Chondrocyte (in vitro differentiated cells): ENCODE measurements around the gene MAN1A1. TPM values are rescaled to one million over a fixed set of nuclear protein-coding genes. Genes with fewer than 3 reads are reported as not detected.

ENCODE experiments used
- DNase-seq: peaks from one replicate; pipeline ENCODE4 v3.0.0; 2021; ENCODE audit warnings: mixed read lengths, low spot score
- H3K27ac Mint-ChIP-seq: one replicate; pipeline ENCODE4 v1.8.0; 2021; ENCODE audit warnings: mild to moderate bottlenecking, moderate library complexity, mixed read lengths; ENCODE audit not compliant: unreplicated experiment
- H3K27me3 Mint-ChIP-seq: 2 replicates; pipeline ENCODE4 v1.8.0; 2021; ENCODE audit warnings: low read depth, mixed read lengths
- H3K36me3 Mint-ChIP-seq: 2 replicates; pipeline ENCODE4 v1.8.0; 2021; ENCODE audit warnings: low read depth, mixed read lengths
- H3K4me1 Mint-ChIP-seq: 2 replicates; pipeline ENCODE4 v1.8.0; 2021; ENCODE audit warnings: low read depth, mild to moderate bottlenecking, mixed read lengths
- H3K4me3 Mint-ChIP-seq: one replicate; pipeline ENCODE4 v1.8.0; 2021; ENCODE audit warnings: mild to moderate bottlenecking, moderate library complexity, mixed read lengths; ENCODE audit not compliant: unreplicated experiment
- H3K9me3 Mint-ChIP-seq: 2 replicates; pipeline ENCODE4 v1.8.0; 2021; ENCODE audit warnings: low read depth, mixed read lengths
- CTCF ChIP-seq: fragments of 200-600 bp; sonication (generic); IDR thresholded peaks from 2 replicates; pipeline ENCODE4 v1.5.0; 2021; ENCODE audit warnings: antibody characterized with exemption, mild to moderate bottlenecking, moderate library complexity
- total RNA-seq: library from RNA; stranded (reverse); gene quantifications from 3 replicates; pipeline ENCODE4 v1.2.1, GENCODE V29; 2021

Gene MAN1A1
- total RNA-seq, 1 donor from 2014 or later: 7.2 TPM

DNA sequence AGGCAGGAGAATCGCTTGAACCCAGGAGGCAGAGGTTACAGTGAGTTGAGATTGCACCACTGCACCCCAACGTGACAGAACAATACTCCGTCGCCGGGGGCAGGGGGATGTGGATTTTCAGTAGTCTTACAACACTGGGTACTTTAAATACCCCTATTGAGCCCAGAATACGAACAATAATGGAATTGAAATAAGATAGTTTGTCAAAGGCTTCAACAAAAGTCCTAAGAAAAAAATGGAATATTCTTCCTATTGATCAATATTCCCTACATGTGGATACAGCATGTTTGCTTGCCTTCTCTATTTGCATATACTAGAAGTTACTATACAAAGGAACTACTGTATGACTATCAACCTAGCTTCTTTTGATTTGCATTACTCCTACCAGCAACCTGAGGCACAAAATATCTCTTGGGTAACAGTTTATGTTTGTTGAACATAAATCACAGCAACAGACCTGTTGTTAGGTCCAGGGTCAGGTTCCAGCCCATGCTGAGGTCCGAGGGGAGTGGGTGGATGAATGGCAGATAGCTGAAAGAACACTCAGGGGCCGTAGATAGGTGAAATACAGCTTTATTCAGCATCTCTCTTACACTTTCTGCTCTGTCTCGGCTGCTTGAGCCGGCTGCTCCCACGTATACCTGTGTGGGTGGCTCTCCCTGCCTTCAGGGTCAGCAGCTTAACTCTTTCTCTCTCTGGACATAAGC lies 23.8 kb downstream of the MAN1A1 start:
- Mint-ChIP-seq H3K36me3 (no peaks in the 10 kb centered on the region), H3K27ac (no peak overlapping the region), H3K4me1 (peaks cover 3% of the 10 kb centered on the region), H3K9me3 (no peaks in the 10 kb centered on the region), H3K4me3 (no peak overlapping the region), H3K27me3 (no peaks in the 10 kb centered on the region)
- no peak for DNase-seq
- TF ChIP-seq CTCF: no peak

DNA sequence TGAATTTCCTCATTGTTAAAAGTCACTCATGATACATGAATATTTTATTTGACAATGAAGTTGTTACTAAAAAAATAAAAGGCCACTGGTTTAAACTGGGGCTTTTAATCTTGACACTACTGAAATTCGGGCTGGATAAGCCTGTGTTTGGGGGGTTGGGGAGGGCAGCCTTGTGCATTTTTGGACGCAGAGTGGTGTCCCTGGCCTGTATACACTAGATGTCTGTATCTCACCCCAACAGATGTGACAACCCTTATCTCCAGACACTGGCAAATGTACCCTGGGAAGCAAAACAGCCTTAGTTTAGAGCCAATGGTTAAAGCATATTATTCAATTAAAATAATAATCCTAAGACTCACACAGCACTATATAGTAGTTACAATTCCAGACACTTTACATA lies 24.8 kb downstream of the MAN1A1 start:
- TF ChIP-seq CTCF: no peak
- Mint-ChIP-seq H3K9me3 (no peaks in the 10 kb centered on the region), H3K36me3 (no peaks in the 10 kb centered on the region), H3K27me3 (no peaks in the 10 kb centered on the region), H3K4me3 (no peak overlapping the region), H3K4me1 (peaks cover 3% of the 10 kb centered on the region), H3K27ac (no peak overlapping the region)
- no peak for DNase-seq

DNA sequence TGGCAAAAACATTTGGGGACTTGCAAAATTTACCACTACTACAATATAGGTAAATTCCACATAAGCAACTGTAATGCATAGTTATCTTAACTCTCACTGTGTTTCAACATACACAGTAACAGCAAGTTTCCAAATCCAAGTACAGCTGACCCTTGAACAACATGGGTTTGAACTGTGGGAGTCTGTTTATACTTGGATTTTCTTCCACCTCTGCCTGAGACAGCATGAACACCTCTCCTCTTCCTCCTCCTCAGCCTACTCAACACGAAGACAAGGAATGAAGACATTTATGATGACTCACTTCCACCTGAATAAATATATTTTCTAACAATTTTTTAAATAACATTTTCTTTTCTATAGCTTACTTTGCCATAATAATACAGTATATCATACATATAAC lies 25.6 kb downstream of the MAN1A1 start:
- Mint-ChIP-seq H3K27me3 (no peaks in the 10 kb centered on the region), H3K4me3 (no peak overlapping the region), H3K36me3 (no peaks in the 10 kb centered on the region), H3K9me3 (no peaks in the 10 kb centered on the region), H3K27ac (no peak overlapping the region), H3K4me1 (peaks cover 3% of the 10 kb centered on the region)
- DNase-seq: no peak
- no peak for TF ChIP-seq CTCF

GRCh38 chr6:119323478-119323877 lies 26.1 kb downstream of the MAN1A1 start:
- no peak overlapping the region for H3K4me3 Mint-ChIP-seq
- no peak overlapping the region for H3K27ac Mint-ChIP-seq
- peaks cover 3% of the 10 kb centered on the region for H3K4me1 Mint-ChIP-seq
- no peak for TF ChIP-seq CTCF
- no peaks in the 10 kb centered on the region for H3K9me3 Mint-ChIP-seq
- no peak for DNase-seq
- H3K27me3 Mint-ChIP-seq: no peaks in the 10 kb centered on the region
- H3K36me3 Mint-ChIP-seq: no peaks in the 10 kb centered on the region

- DNase-seq: no peak
- Mint-ChIP-seq H3K4me1 (peaks cover 3% of the 10 kb centered on the region), H3K27ac (no peak overlapping the region), H3K9me3 (no peaks in the 10 kb centered on the region), H3K27me3 (no peaks in the 10 kb centered on the region), H3K36me3 (no peaks in the 10 kb centered on the region), H3K4me3 (no peak overlapping the region)
- TF ChIP-seq CTCF: no peak
Observed at GRCh38 chr6:119322715-119323350, 26.7 kb downstream of the MAN1A1 start.
